A549 (cell line): ENCODE data around the gene CLMN. TPM values are rescaled to one million over a fixed set of nuclear protein-coding genes. Genes with fewer than 3 reads are reported as not detected.

Source experiments
- ATAC-seq, 2 experiments: fragments of 200-7000 bp in 1 of 2; fragments of >200 bp in 1 of 2; cut with Nextera tagmentation in 1 of 2; cut with Tn5 transposase in 1 of 2; 3 replicates each; pipeline versions ENCODE4 v1.8.0 to v1.9.1; 2018 to 2020; ENCODE audit warnings: mild to moderate bottlenecking in 1 of 2, moderate library complexity in 1 of 2
- CTCF ChIA-PET: fragments of 300-600 bp; sonication (Branson Sonifier 250); formaldehyde crosslinking; extraction: SDS; loops from one replicate; lab custom pipeline; 2021; ENCODE audit warnings: antibody characterized with exemption, inconsistent platforms; lab: Yijun Ruan, JAX
- POLR2A ChIA-PET: fragments of 350-600 bp; formaldehyde crosslinking; extraction: SDS; loops from one replicate; lab custom pipeline; 2021; ENCODE audit warnings: antibody characterized with exemption, inconsistent platforms; lab: Yijun Ruan, JAX
- DNase-seq, 2 experiments: peaks; one replicate each; pipeline versions ENCODE4 v3.0.0 to v3.0.0-alpha.2; 2011 to 2016; ENCODE audit warnings: low read depth in 1 of 2, low spot score in 1 of 2
- FAIRE-seq: peaks from 2 replicates; lab custom pipeline; 2011; peaks lifted over from hg19 to GRCh38; lab: Jason Lieb, UNC
- H3K27ac ChIP-seq, 2 experiments: fragments of >200 bp; sonication (Bioruptor Twin); formaldehyde crosslinking; 3 replicates each; pipeline ENCODE4 v1.5.1; 2016 to 2017
- H3K4me1 ChIP-seq: fragments of >200 bp; sonication (Bioruptor Twin); formaldehyde crosslinking; 3 replicates; pipeline ENCODE4 v1.6.1; 2016
- H3K4me2 ChIP-seq: fragments of >200 bp; sonication (Bioruptor Twin); formaldehyde crosslinking; 3 replicates; pipeline ENCODE4 v1.6.1; 2016
- H3K4me3 ChIP-seq: fragments of >200 bp; sonication (Bioruptor Twin); formaldehyde crosslinking; 3 replicates; pipeline ENCODE4 v1.5.1; 2016
- H3K9me3 ChIP-seq: fragments of >200 bp; sonication (Bioruptor Twin); formaldehyde crosslinking; 3 replicates; pipeline ENCODE4 v1.6.1; 2016
- ATOH8 ChIP-seq: fragments of 250-450 bp; sonication (Bioruptor Pico); IDR thresholded peaks from 2 replicates; pipeline ENCODE4 v1.5.0; 2020; ENCODE audit warnings: low read depth, mild to moderate bottlenecking, moderate library complexity
- CBX2 ChIP-seq: fragments of 200-600 bp; sonication (generic); IDR thresholded peaks from 2 replicates; pipeline ENCODE4 v1.6.1; 2016; ENCODE audit warnings: low read depth, mild to moderate bottlenecking, borderline replicate concordance
- CBX8 ChIP-seq: fragments of 200-600 bp; sonication (generic); IDR thresholded peaks from 2 replicates; pipeline ENCODE4 v1.6.1; 2016
- CEBPB ChIP-seq, 2 experiments: fragments of >200 bp in 1 of 2; sonication (Bioruptor Twin) in 1 of 2; formaldehyde crosslinking in 1 of 2; IDR thresholded peaks; 2 replicates each; pipeline ENCODE4 v1.6.1; 2012 to 2016
- EP300 ChIP-seq, 2 experiments: fragments of >200 bp; sonication (Bioruptor Twin); formaldehyde crosslinking; IDR thresholded peaks; 2 replicates in 1 of 2; 3 replicates in 1 of 2; pipeline ENCODE4 v1.6.1; 2016 to 2017
- ESRRA ChIP-seq: fragments of 150-350 bp; IDR thresholded peaks from 2 replicates; pipeline ENCODE4 v1.6.1; 2014; ENCODE audit warnings: mild to moderate bottlenecking, low read length, borderline replicate concordance
- FOSB ChIP-seq: fragments of 250-450 bp; sonication (Bioruptor Pico); IDR thresholded peaks from 2 replicates; pipeline ENCODE4 v1.5.0; 2020; ENCODE audit warnings: mild to moderate bottlenecking, moderate library complexity
- FOXS1 ChIP-seq: fragments of 250-450 bp; sonication (Bioruptor Pico); IDR thresholded peaks from 2 replicates; pipeline ENCODE4 v1.5.0; 2020; ENCODE audit warnings: mild to moderate bottlenecking, moderate library complexity
- GATA3 ChIP-seq: IDR thresholded peaks from 2 replicates; pipeline ENCODE4 v1.6.1; 2012; ENCODE audit warnings: borderline replicate concordance
- HOXA7 ChIP-seq: fragments of 250-450 bp; sonication (Bioruptor Pico); IDR thresholded peaks from 2 replicates; pipeline ENCODE4 v1.5.0; 2020; ENCODE audit warnings: mild to moderate bottlenecking, moderate library complexity
- HOXB13 ChIP-seq: fragments of 250-450 bp; sonication (Bioruptor Pico); IDR thresholded peaks from 2 replicates; pipeline ENCODE4 v1.5.0; 2020; ENCODE audit warnings: low read depth, mild to moderate bottlenecking, moderate library complexity
- HOXB5 ChIP-seq: fragments of 250-450 bp; sonication (Bioruptor Pico); IDR thresholded peaks from 2 replicates; pipeline ENCODE4 v1.5.0; 2020; ENCODE audit warnings: mild to moderate bottlenecking, moderate library complexity
- JUN ChIP-seq, 2 experiments: fragments of >200 bp; sonication (Bioruptor Twin); formaldehyde crosslinking; IDR thresholded peaks; 2 replicates in 1 of 2; 3 replicates in 1 of 2; pipeline ENCODE4 v1.6.1; 2016 to 2017
- JUNB ChIP-seq: fragments of >200 bp; sonication (Bioruptor Twin); formaldehyde crosslinking; IDR thresholded peaks from 2 replicates; pipeline ENCODE4 v1.6.1; 2016
- KDM1A ChIP-seq: fragments of 200-600 bp; sonication (generic); IDR thresholded peaks from 2 replicates; pipeline ENCODE4 v1.6.1; 2016; ENCODE audit warnings: low read depth, mild to moderate bottlenecking
- MAX ChIP-seq: IDR thresholded peaks from 2 replicates; pipeline ENCODE4 v1.6.1; 2012
- MAZ ChIP-seq: fragments of 150-350 bp; IDR thresholded peaks from 2 replicates; pipeline ENCODE4 v1.6.1; 2014; ENCODE audit warnings: antibody characterized with exemption, low read depth, low read length, borderline replicate concordance
- MYC ChIP-seq: IDR thresholded peaks from 2 replicates; pipeline ENCODE4 v1.6.1; 2012; ENCODE audit warnings: mild to moderate bottlenecking, inconsistent platforms, low read length, improper control_type of control experiment, borderline replicate concordance
- PBX3 ChIP-seq: IDR thresholded peaks from 2 replicates; pipeline ENCODE4 v1.6.1; 2012
- PHF8 ChIP-seq: fragments of 200-600 bp; sonication (generic); IDR thresholded peaks from 2 replicates; pipeline ENCODE4 v1.6.1; 2016; ENCODE audit warnings: low read depth, mild to moderate bottlenecking, antibody characterized with exemption, moderate library complexity, borderline replicate concordance
- POLR2A ChIP-seq: IDR thresholded peaks from 2 replicates; pipeline ENCODE4 v1.6.1; 2012; ENCODE audit warnings: mild to moderate bottlenecking, low read length
- RAD21 ChIP-seq, 2 experiments: fragments of >200 bp in 1 of 2; sonication (Bioruptor Twin) in 1 of 2; formaldehyde crosslinking in 1 of 2; IDR thresholded peaks in 1 of 2; conservative IDR thresholded peaks in 1 of 2; 2 replicates in 1 of 2; 3 replicates in 1 of 2; pipeline ENCODE4 v1.6.1; 2012 to 2018; ENCODE audit warnings: inconsistent platforms in 1 of 2
- RARB ChIP-seq: fragments of 250-450 bp; sonication (Bioruptor Pico); IDR thresholded peaks from 2 replicates; pipeline ENCODE4 v1.8.0; 2021; ENCODE audit warnings: mild to moderate bottlenecking, moderate library complexity
- RCOR1 ChIP-seq: fragments of 150-350 bp; IDR thresholded peaks from 2 replicates; pipeline ENCODE4 v1.6.1; 2014; ENCODE audit warnings: antibody characterized with exemption, low read length, low read depth
- RFX5 ChIP-seq: fragments of 450-650 bp; IDR thresholded peaks from 2 replicates; pipeline ENCODE4 v1.7.1; 2014; ENCODE audit warnings: antibody characterized with exemption, mild to moderate bottlenecking, moderate library complexity
- RNF2 ChIP-seq: fragments of 200-600 bp; sonication (generic); IDR thresholded peaks from 2 replicates; pipeline ENCODE4 v1.6.1; 2016; ENCODE audit warnings: low read depth, mild to moderate bottlenecking, antibody characterized with exemption, moderate library complexity, borderline replicate concordance
- SMC3 ChIP-seq: fragments of >200 bp; sonication (Bioruptor Twin); formaldehyde crosslinking; IDR thresholded peaks from 3 replicates; pipeline ENCODE4 v1.6.1; 2018; ENCODE audit warnings: inconsistent platforms
- SREBF2 ChIP-seq: fragments of 450-650 bp; IDR thresholded peaks from 2 replicates; pipeline ENCODE4 v1.6.1; 2014; ENCODE audit warnings: mild to moderate bottlenecking, moderate library complexity
- TP53 ChIP-seq: fragments of 250-450 bp; sonication (Bioruptor Pico); IDR thresholded peaks from 2 replicates; pipeline ENCODE4 v1.5.0; 2021; ENCODE audit warnings: mild to moderate bottlenecking, moderate library complexity
- ZFP36 ChIP-seq: fragments of 450-650 bp; IDR thresholded peaks from 2 replicates; pipeline ENCODE4 v1.6.1; 2014; ENCODE audit warnings: borderline replicate concordance; ENCODE audit not compliant: partially characterized antibody
- WGBS: methylation state at CpG from one replicate; pipeline ENCODE4 v1.1.6; 2017; ENCODE audit errors: missing lambda C conversion rate; 5-methylcytosine and 5-hydroxymethylcytosine counted together
- polyA plus RNA-seq, 4 experiments: library from polyadenylated mRNA; depleted of rRNA in 3 of 4; stranded (reverse); fragments of >200 nt; fragmentation: RNase III in 1 of 4; extraction: RNeasy Plus Mini Kit Qiagen cat#74134 plus additional on column Dnase treatment in 1 of 4; gene quantifications; 2 replicates in 3 of 4; 3 replicates in 1 of 4; pipeline ENCODE4 v1.2.3, GENCODE V29; 2011 to 2017

Gene CLMN
- polyA plus RNA-seq, 2 of the 4 experiments (the other 2 are of a cell fraction) = 2.9 to 10.6 TPM

- H3K4me1 ChIP-seq = peaks cover 13% of the 10 kb centered on the region; the same call in 2 of the 3 replicates
- DNase-seq (peak in 1 of 2 experiments; percentile 17), ATAC-seq (peak; percentile 44 to 66), FAIRE-seq (no peak)
- no CpG with 5 or more reads among the region's 50 CpGs for WGBS
- ChIA-PET CTCF (no interaction called here), POLR2A (no interaction called here)
- no peaks in the 10 kb centered on the region for H3K9me3 ChIP-seq
- peak overlapping the region; percentile 68 for H3K4me3 ChIP-seq
- H3K27ac ChIP-seq = peak overlapping the region; percentile 89 to 96
- peak overlapping the region; percentile 84 for H3K4me2 ChIP-seq
- TF ChIP-seq JUN (IDR thresholded peaks at IDR 0.05) = no peak
- no peak for TF ChIP-seq PBX3
- TF ChIP-seq ESRRA = no peak
- 0 out of 2 replicates have a peak, but pooled peaks have one; percentile 14 for TF ChIP-seq HOXB5 (CRISPR knock-in tag)
- TF ChIP-seq FOXS1 (CRISPR knock-in tag) = no peak
- no peak for TF ChIP-seq KDM1A
- TF ChIP-seq SMC3 = no peak
Measured at GRCh38 chr14:95157048-95157326, 162.7 kb downstream of the CLMN start.

- no peaks in the 10 kb centered on the region for H3K9me3 ChIP-seq
- DNase-seq (peak; percentile 21 to 35), ATAC-seq (peak; percentile 34 to 52; a peak in 4 of 6 replicates), FAIRE-seq (no peak)
- peaks cover 17% of the 10 kb centered on the region; the same call in 2 of the 3 replicates for H3K4me1 ChIP-seq
- H3K4me3 ChIP-seq = peak overlapping the region; percentile 68
- POLR2A ChIA-PET = no interaction called here
- peak overlapping the region; percentile 84 for H3K4me2 ChIP-seq
- 11% methylated on average over 12 of the region's 48 CpGs for WGBS
- peak overlapping the region; percentile 89 to 96 for H3K27ac ChIP-seq
- no peak for TF ChIP-seq GATA3
- no peak for TF ChIP-seq HOXB13 (CRISPR knock-in tag)
- no peak for TF ChIP-seq TP53 (CRISPR knock-in tag)
- 0 out of 2 replicates have a peak, but pooled peaks have one; percentile 19 for TF ChIP-seq PHF8
- no peak for TF ChIP-seq JUN (IDR thresholded peaks at IDR 0.05)
- CTCF ChIA-PET = no interaction called here
Measured at GRCh38 chr14:95156161-95157047, 163.3 kb downstream of the CLMN start.

- H3K27ac ChIP-seq = no peak overlapping the region
- no peaks in the 10 kb centered on the region for H3K9me3 ChIP-seq
- ChIA-PET POLR2A (no interaction called here), CTCF (no interaction called here)
- WGBS = 92% methylated on average over 12 of the region's 12 CpGs
- H3K4me2 ChIP-seq = peak overlapping the region; percentile 84; the same call in 2 of the 3 replicates
- TF ChIP-seq KDM1A (no peak), RCOR1 (no peak), FOXS1 (CRISPR knock-in tag) (no peak), MYC (no peak), ESRRA (no peak), HOXA7 (CRISPR knock-in tag) (no peak), JUNB (no peak), CBX8 (no peak), RARB (CRISPR knock-in tag) (no peak), EP300 (IDR thresholded peaks at IDR 0.05) (no peak), RAD21 (conservative IDR thresholded peaks at IDR 0.05 in 1 of 2, IDR thresholded peaks at IDR 0.05 in 1 of 2) (no peak)
- no peak for FAIRE-seq
- no peak for ATAC-seq
- H3K4me3 ChIP-seq = no peak overlapping the region
- DNase-seq = no peak
- H3K4me1 ChIP-seq = peaks cover 24% of the 10 kb centered on the region
Measured at GRCh38 chr14:95155045-95155444, 164.7 kb downstream of the CLMN start.

- CTCF ChIA-PET = no interaction called here
- Histone ChIP-seq H3K4me1 (peaks cover 34% of the 10 kb centered on the region), H3K9me3 (no peaks in the 10 kb centered on the region), H3K27ac (no peak overlapping the region), H3K4me2 (no peak overlapping the region), H3K4me3 (no peak overlapping the region)
- POLR2A ChIA-PET = no interaction called here
- TF ChIP-seq SREBF2 (no peak), MAZ (no peak), CBX2 (no peak), MAX (no peak), ATOH8 (CRISPR knock-in tag) (no peak), SMC3 (no peak), ZFP36 (no peak), RCOR1 (no peak), RNF2 (no peak), JUNB (no peak), CEBPB (IDR thresholded peaks at IDR 0.05) (no peak), FOSB (CRISPR knock-in tag) (no peak), POLR2A (no peak), RFX5 (no peak)
- DNase-seq (no peak), ATAC-seq (no peak), FAIRE-seq (no peak)
- WGBS = 72% methylated on average over 4 of the region's 4 CpGs
Measured at GRCh38 chr14:95153866-95154265, 165.8 kb downstream of the CLMN start.
